AG08396 (cell line): ENCODE data around the gene DNAJB6.

ENCODE experiments used
- DNase-seq: peaks from one replicate; pipeline ENCODE4 v3.0.0; 2012; ENCODE audit warnings: low spot score, mixed read lengths

The DNAJB6 gene

DNA sequence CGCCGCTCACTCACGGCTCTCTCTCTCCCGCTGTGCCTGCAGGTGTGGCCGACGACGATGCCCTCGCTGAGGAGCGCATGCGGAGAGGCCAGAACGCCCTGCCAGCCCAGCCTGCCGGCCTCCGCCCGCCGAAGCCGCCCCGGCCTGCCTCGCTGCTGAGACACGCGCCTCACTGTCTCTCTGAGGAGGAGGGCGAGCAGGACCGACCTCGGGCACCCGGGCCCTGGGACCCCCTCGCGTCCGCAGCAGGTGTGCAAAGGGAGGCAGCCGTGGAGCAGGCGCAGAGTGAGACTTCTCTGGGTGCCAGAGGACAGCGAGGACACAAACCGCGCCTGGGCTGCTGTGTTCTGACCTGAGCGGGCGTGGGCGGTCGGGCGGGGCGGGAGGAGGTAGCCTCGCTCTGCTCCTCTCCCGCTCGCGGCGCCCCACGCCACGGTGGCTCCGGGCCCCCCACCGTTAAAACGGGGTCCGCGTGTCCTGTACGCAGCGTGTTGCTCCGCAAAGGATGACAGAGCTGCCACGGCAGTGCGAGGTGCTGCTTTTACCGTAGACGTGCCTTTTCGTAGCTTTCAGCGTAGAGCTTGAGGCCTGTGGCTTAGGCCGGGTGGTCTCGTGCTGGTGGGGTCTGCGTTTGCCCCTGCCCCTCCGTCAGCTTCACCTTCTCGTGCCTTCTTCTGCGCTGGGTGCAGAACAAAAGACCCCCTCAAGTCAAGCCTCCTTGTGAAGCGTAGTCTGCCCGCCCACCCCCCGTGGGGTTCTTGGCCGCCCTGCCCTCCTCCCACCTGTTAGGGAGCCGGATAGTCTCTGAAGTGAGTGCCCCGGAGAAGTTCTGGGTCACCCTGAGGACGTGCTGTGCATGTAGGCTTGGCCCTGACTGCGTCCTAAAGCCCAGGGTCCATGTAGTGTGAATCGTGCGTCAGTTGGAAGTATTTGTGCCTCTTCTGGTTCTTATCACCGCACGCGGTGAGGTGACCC, 73.2 kb downstream of the DNAJB6 start:
- no peak for DNase-seq

DNA sequence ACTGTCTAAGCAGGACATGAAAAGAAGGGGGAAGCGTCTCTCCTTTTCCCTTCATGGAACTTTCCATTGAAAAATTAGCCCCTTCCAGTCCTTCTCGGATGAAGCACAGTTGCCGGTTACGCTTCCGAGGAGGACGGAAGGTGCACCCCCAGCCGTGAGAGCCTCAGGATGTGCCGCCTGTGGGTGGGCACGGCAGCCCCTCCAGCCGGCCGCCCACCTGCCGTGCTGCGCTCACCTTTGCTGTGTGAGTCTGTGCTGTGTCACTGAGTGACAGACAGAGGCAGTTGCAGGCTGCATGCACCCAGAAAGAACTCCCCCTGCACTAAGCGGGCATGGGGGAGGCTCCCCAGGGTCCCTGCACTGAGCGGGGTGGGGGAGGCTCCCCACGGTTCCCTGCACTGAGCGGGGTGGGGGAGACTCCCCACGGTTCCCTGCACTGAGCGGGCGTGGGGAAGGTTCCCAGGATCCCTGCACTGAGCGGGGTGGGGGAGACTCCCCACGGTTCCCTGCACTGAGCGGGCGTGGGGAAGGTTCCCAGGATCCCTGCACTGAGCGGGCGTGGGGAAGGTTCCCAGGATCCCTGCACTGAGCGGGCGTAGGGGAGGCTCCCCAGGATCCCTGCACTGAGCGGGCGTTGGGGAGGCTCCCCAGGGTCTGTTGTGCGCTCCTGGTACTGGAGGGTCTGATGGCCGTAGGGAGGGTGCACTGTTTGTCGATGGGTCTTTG, 74.2 kb downstream of the DNAJB6 start:
- no peak for DNase-seq

DNA sequence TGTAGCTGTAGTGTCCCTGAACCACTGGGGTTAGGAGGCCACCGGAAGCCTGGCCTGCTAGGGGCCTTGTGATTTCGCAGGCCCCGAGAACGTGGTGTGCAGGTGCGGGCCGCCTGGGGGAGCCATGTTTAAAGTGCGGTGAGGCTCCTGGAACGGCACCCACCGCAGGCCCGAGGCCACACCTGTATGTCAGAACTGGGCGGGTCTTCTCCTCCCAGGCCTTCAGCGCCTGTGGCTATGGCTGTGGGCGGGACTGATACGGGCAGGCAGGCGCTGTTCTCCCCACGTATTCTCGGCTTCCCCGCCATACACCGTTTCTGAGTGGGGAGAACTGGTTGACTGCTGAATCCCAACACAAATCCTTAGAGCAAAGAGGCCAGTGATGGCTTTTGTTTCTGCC, 74.8 kb downstream of the DNAJB6 start:
- no peak for DNase-seq

DNA sequence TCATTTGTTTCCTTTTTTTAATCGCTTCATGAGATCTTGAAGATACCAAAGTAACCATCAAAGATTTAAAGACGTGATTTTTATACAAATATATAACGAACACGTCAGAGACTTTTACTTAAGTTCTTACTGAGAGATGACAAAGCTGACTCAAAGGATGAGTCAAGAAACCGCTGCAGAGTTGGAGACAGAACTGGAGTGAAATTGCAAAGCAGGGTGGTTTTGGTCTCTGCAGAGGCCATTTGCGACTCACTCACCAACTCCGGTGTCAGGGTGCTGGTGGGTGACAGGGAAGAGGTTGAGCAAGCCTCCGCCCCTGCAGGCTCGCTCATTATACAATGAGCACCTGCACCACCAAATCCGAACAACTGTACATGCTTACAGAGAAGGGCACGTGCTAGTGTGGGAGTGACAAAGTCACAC, 75.2 kb downstream of the DNAJB6 start:
- peak; percentile 90 for DNase-seq

DNA sequence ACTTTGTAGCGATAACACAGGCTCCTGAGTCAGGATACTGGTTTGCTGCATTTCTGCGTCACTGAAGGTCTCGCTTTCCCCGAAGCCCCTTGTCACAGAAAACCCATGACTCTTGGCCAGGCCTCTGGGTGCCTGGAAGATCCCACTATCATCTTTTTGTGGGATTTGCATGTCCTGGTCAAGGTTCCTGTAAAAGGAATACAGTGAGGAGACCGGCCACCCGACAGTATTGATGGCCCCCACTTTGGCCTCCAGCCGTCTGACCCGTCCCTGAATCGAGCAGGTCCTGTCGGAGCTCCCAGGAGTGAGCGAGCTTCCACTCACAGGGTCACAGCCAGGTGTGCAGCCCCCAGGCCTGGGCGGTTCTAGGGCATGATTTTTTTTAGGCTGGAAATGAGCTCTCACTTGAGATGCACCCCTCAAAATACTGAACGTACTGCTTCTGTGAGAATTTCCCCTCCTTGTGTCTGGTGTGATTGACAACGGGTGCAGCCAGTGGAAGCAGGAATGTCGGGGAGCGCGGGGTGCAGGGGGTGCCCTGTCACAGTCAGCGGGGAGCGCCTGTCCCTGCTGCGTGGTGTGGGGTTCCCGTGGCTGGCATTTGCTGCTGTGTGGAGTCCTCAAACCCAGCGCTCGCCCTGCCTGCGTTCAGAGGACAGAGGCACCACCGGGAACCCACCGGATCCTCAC, 75.8 kb downstream of the DNAJB6 start:
- no peak for DNase-seq

DNA sequence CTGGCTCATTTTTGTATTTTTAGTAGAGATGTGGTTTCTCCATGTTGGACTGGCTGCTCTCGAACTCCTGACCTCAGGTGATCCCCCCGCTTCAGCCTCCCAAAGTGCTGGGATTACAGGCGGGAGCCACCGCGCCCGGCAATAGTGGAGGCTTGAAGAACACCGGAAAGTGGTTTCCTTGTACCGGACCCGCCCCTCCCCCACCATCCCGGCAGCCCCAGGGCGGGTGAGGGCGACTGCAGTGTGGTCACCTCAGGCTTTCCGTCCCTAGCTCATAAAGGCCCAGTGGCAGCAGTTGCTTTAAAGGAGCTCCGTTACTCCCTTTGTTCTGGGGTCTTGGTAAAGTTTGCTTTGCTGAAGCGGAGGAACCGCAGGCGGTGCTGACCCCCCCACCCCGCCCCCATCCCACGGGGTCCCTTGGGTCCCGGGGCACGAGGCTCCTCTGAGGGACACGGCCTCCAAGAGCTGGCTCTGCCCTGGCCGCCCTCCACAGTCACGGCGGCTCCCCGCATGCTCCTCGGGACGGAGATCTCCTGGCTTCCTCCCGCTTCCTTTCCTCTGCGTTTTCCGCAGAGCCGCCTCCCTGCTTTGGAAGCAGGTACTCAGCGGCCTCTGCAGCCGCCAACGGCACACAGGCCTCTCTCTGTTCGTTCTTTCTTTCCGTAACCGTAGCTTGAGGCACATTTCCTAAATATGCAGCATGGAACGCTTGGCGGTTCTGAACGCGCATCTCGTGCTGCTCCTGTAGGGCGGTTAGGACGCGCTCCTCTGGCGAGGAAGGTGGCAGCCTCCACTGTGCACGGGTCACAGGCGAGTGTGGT, 77.3 kb downstream of the DNAJB6 start:
- no peak for DNase-seq

DNA sequence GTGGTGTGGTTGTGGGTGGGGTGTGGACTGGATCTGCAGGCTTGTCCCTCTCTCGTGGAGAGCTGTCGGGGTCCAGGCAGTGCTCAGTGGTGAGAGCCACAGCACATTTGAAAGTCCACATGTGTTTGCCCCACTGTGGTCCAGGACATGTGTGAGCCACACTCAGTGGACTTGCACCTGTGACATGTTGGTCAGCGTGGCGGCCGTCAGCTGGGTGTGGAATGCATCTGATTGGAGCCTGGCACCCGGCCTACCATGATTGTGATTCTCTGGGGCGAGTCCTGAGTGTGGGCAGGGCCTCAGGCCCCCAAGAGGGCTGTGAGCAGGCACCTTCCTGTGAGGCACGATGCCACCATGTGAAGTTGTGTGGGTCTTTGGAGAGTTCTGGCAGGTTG, 77.9 kb downstream of the DNAJB6 start:
- DNase-seq = no peak

DNA sequence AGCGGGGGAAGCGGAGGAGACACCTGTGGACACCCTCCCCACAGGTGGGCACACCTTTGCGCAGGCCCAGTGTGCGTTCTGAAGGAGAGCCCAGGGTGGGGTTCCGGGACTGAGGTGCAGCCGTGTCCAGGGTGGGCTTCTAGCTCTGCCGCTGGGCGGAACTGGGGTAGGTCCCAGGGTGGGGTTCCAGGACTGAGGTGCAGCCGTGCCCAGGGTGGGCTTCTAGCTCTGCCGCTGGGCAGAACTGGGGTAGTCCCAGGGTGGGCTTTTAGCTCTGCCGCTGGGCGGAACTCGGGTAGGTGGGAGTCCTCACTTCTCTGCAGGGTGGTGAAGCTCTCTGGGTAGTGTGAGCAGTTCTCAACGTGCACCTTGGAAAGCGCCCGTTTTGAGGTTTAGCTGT, 78.7 kb downstream of the DNAJB6 start:
- DNase-seq = no peak

DNA sequence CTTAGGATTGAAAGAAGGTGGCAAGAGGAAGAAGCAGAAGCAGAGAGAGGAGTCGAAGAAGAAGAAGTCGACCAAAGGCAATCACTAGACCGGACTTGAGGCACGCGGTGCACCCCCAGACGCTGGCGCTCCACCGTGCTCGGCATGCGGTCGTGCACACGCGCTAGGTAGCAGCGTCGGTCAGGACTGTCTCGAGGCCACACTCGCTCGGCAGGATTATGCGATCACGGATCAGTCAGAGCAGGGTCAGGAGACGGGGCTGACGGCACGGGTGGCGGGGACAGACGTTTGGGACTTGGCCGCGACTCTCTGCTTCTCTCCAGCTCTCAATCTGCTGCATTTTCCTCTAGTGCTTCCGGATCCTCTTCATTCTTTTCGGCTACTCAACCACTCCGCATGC, 79.2 kb downstream of the DNAJB6 start:
- no peak for DNase-seq

DNA sequence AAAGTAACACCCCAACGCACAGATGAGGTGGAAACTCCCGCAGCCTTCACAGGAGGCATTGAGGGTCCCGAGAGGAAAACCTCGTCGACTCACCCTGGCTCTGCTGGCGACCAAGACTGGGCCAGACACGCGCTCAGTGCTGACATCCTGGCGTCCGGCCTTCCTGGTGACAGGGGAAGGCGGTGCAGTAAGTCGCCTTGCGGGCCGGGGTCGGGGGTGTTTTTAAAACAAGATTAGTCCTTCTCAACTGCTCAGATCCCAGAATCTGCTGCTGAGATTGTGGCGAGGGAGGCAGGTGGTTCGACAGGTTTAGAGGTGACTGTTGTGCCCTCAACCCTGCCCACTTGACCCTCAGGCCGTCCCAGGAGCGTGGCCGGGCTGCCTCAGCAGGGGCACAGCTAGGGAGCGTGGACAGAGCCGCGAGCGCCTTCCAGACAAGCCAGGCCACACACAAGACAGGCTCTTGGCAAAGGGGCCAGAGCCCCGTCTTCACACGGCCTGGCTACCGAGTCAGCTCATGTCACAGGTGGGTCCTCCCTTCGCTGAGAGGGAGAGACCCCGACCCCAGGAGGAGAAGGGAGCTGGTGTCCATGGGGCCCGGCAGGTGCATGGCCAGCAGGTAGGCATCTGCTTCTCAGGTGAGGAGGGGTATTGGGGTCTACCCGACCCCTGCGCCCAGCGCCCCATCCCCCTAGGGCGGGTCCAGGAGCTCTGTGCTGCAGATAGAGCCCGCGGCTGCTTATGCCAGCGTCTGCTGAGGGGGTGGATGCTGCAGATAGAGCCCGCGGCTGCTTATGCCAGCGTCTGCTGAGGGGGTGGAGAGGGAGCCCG, 81.6 kb downstream of the DNAJB6 start:
- no peak for DNase-seq

DNA sequence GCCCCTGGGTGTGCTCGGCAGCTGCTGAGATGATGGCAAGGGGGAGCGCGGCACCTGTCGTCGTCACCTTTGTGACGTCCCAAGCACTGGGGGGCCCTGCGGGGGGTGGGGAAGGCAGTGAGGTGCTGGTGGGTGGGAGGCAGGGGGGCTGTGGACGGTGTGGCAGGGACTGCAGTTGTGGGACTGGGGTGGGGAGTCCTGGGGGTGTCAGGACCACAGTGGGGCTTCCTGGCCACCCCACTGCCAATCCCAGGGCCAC, 82.2 kb downstream of the DNAJB6 start:
- no peak for DNase-seq

DNA sequence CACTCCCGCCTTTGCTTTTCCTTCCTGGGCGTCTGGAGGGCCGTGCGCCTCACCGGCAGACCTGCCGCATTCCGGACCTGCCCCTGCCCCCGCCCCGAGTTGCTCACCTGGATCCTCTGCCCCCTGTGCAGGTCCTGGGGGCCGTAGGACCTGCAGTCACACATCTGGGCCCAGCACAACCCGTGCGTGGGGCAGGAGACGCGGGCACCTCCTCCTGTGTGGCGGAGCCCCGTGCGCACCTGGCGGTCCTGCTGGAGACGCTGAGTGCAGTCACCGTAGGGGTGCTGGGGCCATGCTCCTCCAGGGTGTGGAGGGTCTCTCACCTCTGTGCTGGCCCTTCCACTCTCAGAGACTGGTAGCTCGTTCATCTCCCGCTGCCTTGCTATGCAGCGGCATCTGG, 85.5 kb downstream of the DNAJB6 start:
- no peak for DNase-seq

DNA sequence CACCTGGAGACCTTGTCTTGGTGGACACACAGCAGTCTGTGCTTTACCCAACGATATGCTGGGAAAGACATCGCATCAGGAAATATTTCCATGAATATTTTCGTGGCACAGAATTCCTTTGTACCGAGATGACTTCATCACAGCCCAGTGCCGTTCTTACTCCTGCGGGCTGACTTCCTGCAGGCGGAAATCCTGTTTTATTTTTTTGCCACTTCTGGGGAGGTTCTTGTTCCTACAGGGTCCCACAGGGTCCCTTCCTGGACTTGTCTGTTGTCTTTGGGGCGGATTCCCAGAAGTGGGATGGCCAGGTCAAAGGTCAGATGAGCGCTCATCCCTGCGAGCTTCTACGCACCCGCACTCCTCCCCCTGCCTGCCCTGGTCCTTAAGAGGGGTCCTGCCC, 86.5 kb downstream of the DNAJB6 start:
- no peak for DNase-seq

DNA sequence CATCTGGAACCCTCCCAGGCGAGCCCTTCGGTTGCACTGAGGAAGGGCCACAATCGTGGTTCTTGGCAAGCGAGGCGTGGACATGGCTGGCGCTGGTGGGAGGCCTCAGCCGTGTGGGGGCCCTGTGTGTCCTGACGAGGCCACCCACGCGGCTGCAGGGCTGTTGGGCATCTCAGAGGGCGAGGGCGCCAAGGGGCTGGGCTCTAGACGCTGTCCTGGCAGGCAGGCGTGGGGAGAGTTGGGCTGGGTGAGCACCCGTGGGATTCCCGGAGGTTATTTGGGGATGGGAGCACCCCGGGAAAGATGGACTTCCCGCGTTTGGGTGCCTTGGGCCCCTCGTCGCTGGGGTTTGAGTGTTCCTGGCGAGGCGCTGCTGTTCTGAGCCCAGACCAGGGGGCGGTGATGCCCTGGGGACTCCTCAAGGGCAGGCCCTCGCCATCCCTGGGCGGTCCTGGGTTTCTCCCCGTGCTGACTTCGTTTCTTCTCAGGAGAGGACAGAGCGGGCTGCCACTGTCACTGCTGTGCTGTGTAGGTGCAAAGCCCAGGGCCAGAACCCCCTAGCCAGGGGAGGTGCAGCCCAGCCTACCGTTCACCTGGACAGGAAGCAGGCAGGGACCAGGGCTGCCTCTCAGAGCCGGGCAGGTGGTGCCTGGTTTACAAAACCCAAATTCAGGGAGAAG, 87.2 kb downstream of the DNAJB6 start:
- DNase-seq = no peak

DNA sequence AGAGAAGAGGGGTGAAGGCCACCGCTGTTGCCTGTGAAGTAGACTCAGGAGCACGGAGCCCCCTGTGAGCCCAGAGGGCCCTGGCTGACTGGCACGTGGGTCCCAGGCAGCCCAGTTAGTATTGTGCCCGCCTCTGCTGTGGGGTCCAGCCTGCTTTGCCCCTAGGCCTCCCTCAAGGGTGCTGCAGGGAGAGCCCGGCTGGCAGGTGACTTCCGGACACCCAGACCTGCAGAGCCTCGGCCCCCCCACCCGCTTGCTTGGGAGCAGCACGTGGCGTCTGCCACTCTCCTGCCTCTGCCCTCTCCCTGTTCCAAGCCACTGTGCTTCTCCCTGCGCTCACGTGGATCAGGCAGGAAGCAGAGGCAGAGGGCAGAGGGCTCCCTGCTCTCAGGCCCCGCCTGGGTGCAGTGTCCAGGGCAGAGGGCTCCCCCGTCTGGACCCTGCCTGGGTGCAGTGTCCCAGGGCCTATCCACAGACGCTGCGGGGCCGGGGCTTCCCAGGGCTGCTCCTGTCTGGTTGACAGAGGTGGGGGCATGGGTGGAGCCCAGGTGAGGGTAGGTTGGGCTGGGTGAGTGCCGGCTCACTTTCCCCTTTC, 88.4 kb downstream of the DNAJB6 start:
- DNase-seq = no peak

DNA sequence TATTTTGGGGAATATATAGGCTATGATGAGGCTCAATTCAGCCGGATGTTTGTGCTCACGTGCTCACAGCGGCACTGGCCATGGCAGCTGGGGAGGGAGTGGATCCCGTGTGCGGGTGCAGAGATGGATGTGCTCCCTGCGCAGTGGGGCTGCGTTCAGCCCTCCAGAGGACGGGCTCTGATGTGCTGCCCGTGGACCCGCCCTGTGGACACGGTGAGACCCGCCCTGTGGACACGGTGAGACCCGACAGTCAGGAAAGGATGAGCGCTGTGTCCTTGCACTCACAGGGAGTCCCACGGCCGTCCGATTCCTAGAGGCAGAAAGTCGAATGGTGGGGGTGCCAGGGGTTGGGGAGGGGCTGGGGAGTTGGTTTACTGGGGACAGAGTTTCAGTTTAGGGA, 89.0 kb downstream of the DNAJB6 start:
- no peak for DNase-seq

DNA sequence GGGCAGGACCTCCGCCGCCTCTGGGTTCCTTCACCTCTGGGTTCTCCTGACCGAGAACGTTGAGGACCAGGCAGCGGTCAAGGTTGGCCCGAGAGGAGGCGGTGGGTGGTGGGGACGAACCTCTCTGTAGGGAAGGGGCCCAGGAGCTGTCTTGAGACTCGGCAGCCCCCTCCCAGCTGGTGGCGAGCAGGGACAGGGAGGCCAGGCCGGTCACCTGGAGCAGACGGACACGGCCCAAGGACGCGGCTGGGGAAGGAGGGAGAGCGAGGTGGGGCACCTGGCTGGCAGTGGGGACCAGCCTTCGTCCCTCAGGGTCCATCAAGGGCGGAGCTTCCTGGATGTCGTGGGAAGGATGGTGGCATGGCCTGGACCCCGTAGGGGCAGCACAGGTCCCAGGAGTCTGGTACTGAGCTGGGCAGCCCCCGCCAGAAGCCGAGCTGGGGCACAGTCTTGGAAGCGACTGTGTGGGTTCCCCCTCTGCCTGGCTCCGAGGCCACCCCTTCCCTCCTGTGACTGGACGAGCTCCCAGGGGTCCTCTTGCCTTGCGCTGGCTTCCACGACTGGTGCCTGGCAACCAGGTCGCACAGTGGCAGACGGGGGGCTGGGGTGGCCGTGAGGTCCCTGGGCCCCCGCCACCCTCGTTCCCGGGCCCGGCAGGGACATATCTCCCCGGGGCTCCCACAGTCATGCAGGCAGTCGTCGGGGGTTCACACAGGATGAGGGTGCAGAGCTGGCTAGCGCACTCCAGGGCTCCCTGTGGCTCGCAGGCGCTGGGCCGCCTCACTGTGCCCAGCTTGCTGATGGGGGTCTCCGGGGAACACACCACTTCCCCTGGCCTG, 89.9 kb downstream of the DNAJB6 start:
- no peak for DNase-seq

DNA sequence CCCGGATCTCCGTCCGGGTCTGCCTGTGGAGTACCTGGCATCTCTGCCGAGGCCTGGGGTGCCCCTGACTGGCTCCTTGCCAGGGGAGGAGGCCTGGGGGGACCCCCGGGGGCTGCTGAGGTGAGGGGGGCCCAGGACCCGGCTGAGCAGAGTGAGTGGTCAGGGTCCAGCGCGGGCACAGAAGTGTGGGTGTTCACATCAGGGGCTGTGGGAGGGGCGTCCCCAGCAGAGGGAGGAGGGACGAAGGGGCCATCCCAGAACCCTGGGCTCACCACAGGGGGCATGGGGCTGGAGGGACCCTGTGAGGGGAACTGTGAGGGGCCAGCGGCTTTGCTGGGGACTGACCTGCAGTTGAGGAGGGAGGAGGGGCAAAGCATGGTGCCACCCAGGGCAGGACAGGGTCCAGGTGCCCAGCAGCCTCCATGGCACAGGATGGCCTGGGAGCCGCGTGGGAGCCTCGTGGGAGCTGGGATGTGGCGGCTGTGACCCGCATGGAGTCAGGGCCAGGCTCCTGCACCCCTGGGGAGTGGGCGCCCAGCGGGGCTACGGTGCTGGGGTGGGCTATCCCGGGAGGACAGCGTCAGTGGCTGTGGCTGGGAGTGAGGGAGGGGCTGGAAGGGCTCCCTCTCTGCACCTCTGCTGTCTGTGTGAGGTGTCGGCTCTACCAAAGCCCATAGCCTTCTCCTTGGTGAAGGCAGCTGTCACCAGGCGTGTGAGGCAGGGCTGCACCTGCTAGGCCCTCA, 91.2 kb downstream of the DNAJB6 start:
- no peak for DNase-seq

DNA sequence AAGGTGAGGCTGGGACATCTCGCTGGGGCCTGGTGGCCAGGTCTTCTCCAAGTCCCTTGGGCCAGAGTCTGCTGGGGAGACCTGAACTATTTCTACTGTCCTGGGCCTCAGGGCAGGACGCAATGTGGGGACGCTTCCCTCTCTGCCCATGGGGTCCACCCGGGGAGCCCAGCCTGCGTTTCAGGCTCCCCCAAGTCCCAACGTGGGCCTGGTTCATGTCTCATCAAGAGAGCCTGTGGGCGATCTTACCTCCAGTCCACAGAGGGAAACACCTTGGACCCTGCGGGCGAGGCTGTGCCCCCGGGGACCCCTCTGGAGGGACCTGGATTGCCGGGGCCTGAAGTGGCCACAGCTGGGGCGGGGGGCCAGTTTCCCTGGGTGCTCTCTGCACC, 91.7 kb downstream of the DNAJB6 start:
- DNase-seq = no peak
